ENCODE results near the gene LMF1.

Gene LMF1

DNA sequence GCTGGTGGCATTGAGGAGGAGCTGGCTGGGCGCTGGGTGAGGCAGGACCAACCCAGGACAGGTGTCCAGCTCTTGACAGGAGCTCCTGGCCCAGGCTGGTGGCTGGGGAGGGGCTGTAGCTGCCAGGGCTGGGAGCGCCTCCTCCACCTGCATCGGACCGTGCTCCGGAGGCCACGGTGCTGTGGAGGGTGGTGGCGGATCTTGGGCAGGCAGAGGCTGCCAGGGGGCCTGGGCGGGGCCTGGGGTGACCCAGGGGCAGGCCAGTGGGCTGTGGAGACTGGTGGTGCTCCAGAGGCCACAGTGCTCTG is 42.8 kb upstream of the LMF1 start:
- no peak overlapping the region for H3K4me3 ChIP-seq (ENCODE audit: low read depth, low read length)
- TF ChIP-seq, protein P1, sequence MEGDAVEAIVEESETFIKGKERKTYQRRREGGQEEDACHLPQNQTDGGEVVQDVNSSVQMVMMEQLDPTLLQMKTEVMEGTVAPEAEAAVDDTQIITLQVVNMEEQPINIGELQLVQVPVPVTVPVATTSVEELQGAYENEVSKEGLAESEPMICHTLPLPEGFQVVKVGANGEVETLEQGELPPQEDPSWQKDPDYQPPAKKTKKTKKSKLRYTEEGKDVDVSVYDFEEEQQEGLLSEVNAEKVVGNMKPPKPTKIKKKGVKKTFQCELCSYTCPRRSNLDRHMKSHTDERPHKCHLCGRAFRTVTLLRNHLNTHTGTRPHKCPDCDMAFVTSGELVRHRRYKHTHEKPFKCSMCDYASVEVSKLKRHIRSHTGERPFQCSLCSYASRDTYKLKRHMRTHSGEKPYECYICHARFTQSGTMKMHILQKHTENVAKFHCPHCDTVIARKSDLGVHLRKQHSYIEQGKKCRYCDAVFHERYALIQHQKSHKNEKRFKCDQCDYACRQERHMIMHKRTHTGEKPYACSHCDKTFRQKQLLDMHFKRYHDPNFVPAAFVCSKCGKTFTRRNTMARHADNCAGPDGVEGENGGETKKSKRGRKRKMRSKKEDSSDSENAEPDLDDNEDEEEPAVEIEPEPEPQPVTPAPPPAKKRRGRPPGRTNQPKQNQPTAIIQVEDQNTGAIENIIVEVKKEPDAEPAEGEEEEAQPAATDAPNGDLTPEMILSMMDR (IDR thresholded peaks at IDR 0.05; ENCODE audit: borderline replicate concordance, insufficient read depth, low read depth, low read length), result no peak

DNA sequence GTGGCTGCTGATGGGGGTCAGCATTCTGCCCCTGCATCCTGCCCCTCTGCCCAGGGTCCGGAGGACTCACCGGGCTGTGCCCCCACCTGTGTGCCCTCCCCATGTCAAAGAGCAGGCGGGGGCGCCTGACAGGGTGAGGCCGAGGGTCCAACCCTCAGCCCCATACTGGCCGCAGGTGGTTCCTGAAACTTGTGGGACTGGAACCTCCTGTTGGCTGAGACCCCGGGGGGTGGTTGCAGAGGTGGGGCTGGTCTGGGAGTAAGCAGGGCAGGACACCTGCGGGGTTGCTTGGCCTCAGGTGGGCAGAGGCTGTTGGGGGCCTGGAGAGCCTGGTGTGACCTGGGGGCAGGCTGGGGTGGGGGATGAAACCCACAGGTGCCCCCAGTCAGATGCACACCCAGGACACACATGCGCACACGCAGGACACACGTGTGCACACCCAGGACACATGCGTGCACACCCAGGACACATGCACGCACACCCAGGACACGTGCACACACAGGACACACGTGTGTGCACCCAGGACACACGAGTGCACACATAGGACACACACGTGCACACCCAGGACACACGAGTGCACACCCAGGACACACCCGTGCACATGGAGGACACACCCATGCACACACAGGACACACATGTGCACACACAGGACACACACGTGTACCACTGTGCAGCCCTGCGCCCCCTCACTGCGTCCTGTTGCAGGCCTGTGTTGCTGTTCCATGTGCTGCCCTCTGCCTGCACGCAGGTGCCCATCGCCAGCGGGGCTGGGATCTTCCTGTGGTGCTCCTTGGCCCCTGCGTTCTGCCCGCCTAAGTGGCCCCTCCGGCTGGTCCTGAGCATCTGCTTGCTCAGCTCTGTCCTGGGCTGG is 42.2 kb upstream of the LMF1 start:
- TF ChIP-seq, protein P1 (IDR thresholded peaks at IDR 0.05; ENCODE audit: borderline replicate concordance, insufficient read depth, low read depth, low read length), result no peak
- H3K4me3 ChIP-seq (ENCODE audit: low read depth, low read length), result no peak overlapping the region

DNA sequence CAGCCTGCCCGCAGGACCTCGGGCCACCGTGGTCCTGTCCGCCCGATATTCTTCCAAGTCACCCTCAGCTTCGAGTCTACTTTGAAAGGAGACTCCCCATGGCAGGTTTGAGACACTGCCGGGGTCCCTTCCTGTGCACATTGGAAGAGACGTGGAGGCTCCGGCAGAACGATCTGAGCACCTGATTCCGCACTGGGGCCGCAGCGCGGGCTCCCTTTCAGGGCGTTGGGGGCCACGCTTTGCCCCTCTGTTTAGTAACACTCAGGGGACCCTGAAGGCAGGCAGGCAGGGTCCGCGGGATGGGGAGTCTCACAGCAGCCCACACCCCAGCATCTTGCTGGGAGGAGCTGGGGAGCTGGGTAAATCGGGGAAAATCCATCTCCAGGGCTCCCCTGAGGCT is 41.4 kb upstream of the LMF1 start:
- no peak overlapping the region for H3K4me3 ChIP-seq (ENCODE audit: low read depth, low read length)
- TF ChIP-seq, protein P1 (IDR thresholded peaks at IDR 0.05; ENCODE audit: borderline replicate concordance, insufficient read depth, low read depth, low read length), result no peak

DNA sequence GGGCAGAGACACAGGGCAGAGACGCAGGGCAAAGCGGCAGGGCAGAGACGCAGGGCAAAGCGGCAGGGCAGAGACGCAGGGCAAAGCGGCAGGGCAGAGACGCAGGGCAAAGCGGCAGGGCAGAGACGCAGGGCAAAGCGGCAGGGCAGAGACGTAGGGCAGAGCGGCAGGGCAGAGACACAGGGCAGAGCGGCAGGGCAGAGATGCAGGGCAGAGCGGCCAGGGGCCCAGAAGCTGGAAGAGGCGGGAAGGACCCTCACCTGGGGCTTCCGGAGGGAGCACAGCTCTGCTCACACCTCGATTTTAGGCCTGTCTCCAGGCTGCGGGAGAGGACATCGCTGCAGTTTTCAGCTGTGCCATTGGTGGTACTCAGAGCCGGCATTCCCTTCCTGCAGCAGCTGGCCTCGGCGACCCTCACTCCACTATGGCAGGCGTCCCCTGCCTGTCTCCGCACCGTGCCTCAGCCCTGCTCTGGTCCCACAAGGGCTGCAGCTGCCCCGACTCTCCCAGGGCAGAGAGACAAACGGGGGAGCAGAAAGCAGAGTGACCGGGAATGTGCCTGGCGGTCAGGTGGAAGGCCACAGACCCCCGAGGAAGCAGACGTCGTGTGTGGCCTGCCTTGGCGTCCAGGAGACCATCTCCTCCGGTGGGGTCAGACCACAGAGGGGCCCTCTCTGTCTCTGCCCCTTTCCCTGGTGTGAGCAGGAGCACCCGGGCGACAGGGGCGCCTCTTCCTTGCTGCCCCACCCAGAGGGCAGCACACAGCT is 40.7 kb upstream of the LMF1 start:
- no peak overlapping the region for H3K4me3 ChIP-seq (ENCODE audit: low read depth, low read length)
- TF ChIP-seq, protein P1 (IDR thresholded peaks at IDR 0.05; ENCODE audit: borderline replicate concordance, insufficient read depth, low read depth, low read length), result no peak

DNA sequence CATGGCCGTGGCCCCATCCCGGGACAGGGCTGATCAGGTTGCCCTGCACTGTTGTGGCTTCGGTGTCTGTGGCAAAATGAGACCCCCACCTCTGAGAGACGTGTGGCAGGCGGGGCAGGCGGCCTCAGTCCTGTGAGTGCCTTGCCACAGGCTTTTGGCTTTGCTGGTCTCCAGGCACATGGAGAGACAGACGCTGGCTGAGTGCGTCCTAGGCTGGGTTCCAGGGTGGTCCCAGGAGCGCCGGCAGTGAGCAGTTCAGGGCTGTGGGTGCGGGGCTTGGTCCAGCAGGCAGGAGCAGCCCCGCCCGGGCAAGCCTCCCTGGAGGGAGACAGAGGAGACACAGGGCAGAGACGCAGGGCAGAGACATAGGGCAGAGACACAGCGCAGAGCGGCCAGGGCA is 40.0 kb upstream of the LMF1 start:
- TF ChIP-seq, protein P1 (IDR thresholded peaks at IDR 0.05; ENCODE audit: borderline replicate concordance, insufficient read depth, low read depth, low read length), result no peak
- no peak overlapping the region for H3K4me3 ChIP-seq (ENCODE audit: low read depth, low read length)

DNA sequence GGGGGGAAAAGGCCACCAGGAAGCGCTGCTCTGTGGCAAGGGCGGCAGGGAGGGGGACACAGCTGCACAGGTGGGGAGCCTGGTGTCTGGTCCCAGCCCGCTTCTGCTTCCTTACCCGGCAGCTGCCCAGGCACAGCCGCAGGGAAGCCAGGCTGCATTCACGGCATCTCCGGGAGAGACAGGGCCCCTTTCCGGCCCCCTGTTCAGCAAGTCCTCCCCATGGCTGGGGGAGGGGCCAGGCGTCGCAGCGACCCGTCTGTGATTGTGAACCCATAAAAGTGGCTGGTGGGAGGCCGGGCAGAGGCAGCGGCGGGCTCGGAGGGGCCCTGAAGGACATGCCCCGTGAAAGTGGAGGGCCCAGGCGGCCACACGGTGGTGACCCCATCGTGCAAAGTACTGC is 39.5 kb upstream of the LMF1 start:
- TF ChIP-seq, protein P1 (IDR thresholded peaks at IDR 0.05; ENCODE audit: borderline replicate concordance, insufficient read depth, low read depth, low read length), result no peak
- no peak overlapping the region for H3K4me3 ChIP-seq (ENCODE audit: low read depth, low read length)

All from GM12875 (cell line).